ENCODE results near the gene TMEM72. TPM values are rescaled to one million over a fixed set of nuclear protein-coding genes. Genes with fewer than 3 reads are reported as not detected.

TMEM72 gene
- polyA plus RNA-seq, 1 donor from 2014 or later: 1.4 TPM

GRCh38 chr10:44958898-44959246, 47.7 kb downstream of the TMEM72 start:
- peak overlapping the region; percentile 41 for H2AFZ ChIP-seq (ENCODE audit: low read depth, low read length)
- no peaks in the 10 kb centered on the region for H3F3A ChIP-seq (ENCODE audit: insufficient read depth, low read length, poor library complexity, severe bottlenecking)
- no peak for TF ChIP-seq TAF1 (IDR thresholded peaks at IDR 0.05; ENCODE audit: low read depth)
- no peak for TF ChIP-seq CTCF (IDR thresholded peaks at IDR 0.05; ENCODE audit: poor library complexity, severe bottlenecking)
- TF ChIP-seq REST (IDR thresholded peaks at IDR 0.05; ENCODE audit: borderline replicate concordance): no peak
- TF ChIP-seq EZH2 (IDR thresholded peaks at IDR 0.05; ENCODE audit: borderline replicate concordance, insufficient read depth, low read length, poor library complexity, severe bottlenecking): no peak
- no peak for TF ChIP-seq POLR2AphosphoS5 (IDR thresholded peaks at IDR 0.05)
- no peak for TF ChIP-seq RAD21 (conservative IDR thresholded peaks at IDR 0.05)
- no peak for TF ChIP-seq MXI1 (conservative IDR thresholded peaks at IDR 0.05; ENCODE audit: poor library complexity, severe bottlenecking)
- no peak for TF ChIP-seq SMC3 (conservative IDR thresholded peaks at IDR 0.05; ENCODE audit: poor library complexity)
- TF ChIP-seq EP300 (conservative IDR thresholded peaks at IDR 0.05; ENCODE audit: poor library complexity, severe bottlenecking): no peak

GRCh38 chr10:44959247-44960087, 48.3 kb downstream of the TMEM72 start, which contains the start of gene RASSF4:
Gene RASSF4, plus strand, starts transcription at chr10:44959802. Its CDS starts 10,401 bp downstream, at chr10:44970203.
- Histone ChIP-seq H3K9me2 (ENCODE audit: insufficient read depth, low read length) (no peaks in the 10 kb centered on the region), H3K9ac (ENCODE audit: low read length) (peak within 1 kb of the TSS; percentile 82), H4K20me1 (ENCODE audit: insufficient read depth) (no peaks in the 10 kb centered on the region), H3K36me3 (ENCODE audit: insufficient read depth, low read length) (no peaks in the 10 kb centered on the region), H3K27me3 (ENCODE audit: insufficient read depth, low read depth, low read length) (no peaks in the 10 kb centered on the region), H3K4me2 (ENCODE audit: low read length) (peak within 1 kb of the TSS; percentile 72), H3K27ac (ENCODE audit: low read length) (peak within 1 kb of the TSS; percentile 42), H3K9me3 (ENCODE audit: low read length) (no peaks in the 10 kb centered on the region), H3F3A (ENCODE audit: insufficient read depth, low read length, poor library complexity, severe bottlenecking) (no peaks in the 10 kb centered on the region), H3K79me2 (replicated peaks; ENCODE audit: insufficient read depth, low read length) (no peaks in the 10 kb centered on the region), H3K4me3 (ENCODE audit: low read length) (peak within 1 kb of the TSS; percentile 94), H2AFZ (ENCODE audit: low read depth, low read length) (peak within 1 kb of the TSS; percentile 41)
- no peak for TF ChIP-seq EP300 (conservative IDR thresholded peaks at IDR 0.05; ENCODE audit: poor library complexity, severe bottlenecking)
- TF ChIP-seq CTCF (IDR thresholded peaks at IDR 0.05; ENCODE audit: poor library complexity, severe bottlenecking): no peak
- TF ChIP-seq SMC3 (conservative IDR thresholded peaks at IDR 0.05; ENCODE audit: poor library complexity): peak; percentile 36
- peak; percentile 55 for TF ChIP-seq MXI1 (conservative IDR thresholded peaks at IDR 0.05; ENCODE audit: poor library complexity, severe bottlenecking)
- no peak for TF ChIP-seq REST (IDR thresholded peaks at IDR 0.05; ENCODE audit: borderline replicate concordance)
- peak; percentile 27 for TF ChIP-seq RAD21 (conservative IDR thresholded peaks at IDR 0.05)
- no peak for TF ChIP-seq EZH2 (IDR thresholded peaks at IDR 0.05; ENCODE audit: borderline replicate concordance, insufficient read depth, low read length, poor library complexity, severe bottlenecking)
- TF ChIP-seq POLR2AphosphoS5 (IDR thresholded peaks at IDR 0.05): peak; percentile 37
- peak; percentile 52 for TF ChIP-seq TAF1 (IDR thresholded peaks at IDR 0.05; ENCODE audit: low read depth)

More at GRCh38 chr10:44958898-44959246, 47.7 kb downstream of the TMEM72 start:
- Histone ChIP-seq H3K27ac (ENCODE audit: low read length) (peak overlapping the region; percentile 42), H3K9me2 (ENCODE audit: insufficient read depth, low read length) (no peaks in the 10 kb centered on the region), H3K4me3 (ENCODE audit: low read length) (peak overlapping the region; percentile 94), H3K79me2 (replicated peaks; ENCODE audit: insufficient read depth, low read length) (no peaks in the 10 kb centered on the region), H3K9me3 (ENCODE audit: low read length) (no peaks in the 10 kb centered on the region), H3K36me3 (ENCODE audit: insufficient read depth, low read length) (no peaks in the 10 kb centered on the region), H3K27me3 (ENCODE audit: insufficient read depth, low read depth, low read length) (no peaks in the 10 kb centered on the region), H3K9ac (ENCODE audit: low read length) (peak overlapping the region; percentile 82), H4K20me1 (ENCODE audit: insufficient read depth) (no peaks in the 10 kb centered on the region), H3K4me2 (ENCODE audit: low read length) (peak overlapping the region; percentile 72)

Data from neural cell (in vitro differentiated cells).